Stimulated activated CD4-positive, alpha-beta T cell treated with anti-CD3 and anti-CD28 coated beads, Interleukin-4, amount 100 ng/mL, for 48 hours (primary cell): Measurements from ENCODE around the gene STK32B.

Experiments
- DNase-seq, 2 donors: peaks; one replicate each; pipeline ENCODE4 v3.0.0-alpha.2; 2020; ENCODE audit warnings: low read depth in 2 of 2

STK32B gene

GRCh38 chr4:5526080-5526846 lies 475.0 kb downstream of the STK32B start:
- no peak for DNase-seq

- no peak for DNase-seq
These were observed 475.9 kb downstream of the STK32B start for GRCh38 chr4:5527211-5527610.

- DNase-seq, result no peak
These were observed 476.8 kb downstream of the STK32B start for GRCh38 chr4:5528031-5528436.

- DNase-seq, result no peak
These were observed 480.8 kb downstream of the STK32B start for GRCh38 chr4:5532100-5532499.

GRCh38 chr4:5539584-5539983 lies 488.3 kb downstream of the STK32B start:
- DNase-seq, result no peak

GRCh38 chr4:5541169-5541568 lies 489.9 kb downstream of the STK32B start:
- DNase-seq, result no peak

GRCh38 chr4:5543681-5544080 lies 492.4 kb downstream of the STK32B start:
- no peak for DNase-seq

GRCh38 chr4:5544762-5545161 lies 493.5 kb downstream of the STK32B start:
- DNase-seq, result no peak

- no peak for DNase-seq
These were observed 494.0 kb downstream of the STK32B start for GRCh38 chr4:5545271-5545670.

GRCh38 chr4:5547651-5548249 lies 496.5 kb downstream of the STK32B start:
- DNase-seq, result no peak
